Activated gamma-delta T cell treated with Interleukin-2 at 50 U/mL for 16 hours (primary cell): ENCODE results near the gene DISC1.
"Not testable (repeated sequence)": the region's sequence is repeated elsewhere in the genome, so short reads cannot be mapped to it uniquely, and the experiment has no call there.

Source experiments
- DNase-seq: peaks from one replicate; pipeline ENCODE4 v3.0.0-alpha.2; 2020

Gene DISC1

DNA sequence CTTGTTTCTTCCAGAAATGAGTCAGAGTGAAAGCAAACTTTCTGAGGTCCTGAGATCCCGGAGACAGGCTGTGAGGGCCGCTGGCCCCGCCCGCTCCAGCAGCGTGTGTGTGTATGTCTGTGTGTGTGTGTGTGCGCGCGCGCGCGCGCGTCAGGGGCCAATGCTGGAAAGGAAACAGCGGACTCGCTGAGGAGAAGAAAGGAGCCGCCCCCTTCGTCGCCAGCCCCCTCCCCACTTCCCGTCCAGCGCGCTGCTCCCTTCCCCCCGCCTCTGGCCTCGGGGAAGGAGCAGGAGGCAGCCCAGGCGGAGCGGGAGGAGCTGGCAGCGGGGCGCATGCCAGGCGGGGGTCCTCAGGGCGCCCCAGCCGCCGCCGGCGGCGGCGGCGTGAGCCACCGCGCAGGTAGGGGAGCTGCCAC is at the start of gene DISC1:
Gene DISC1 (plus strand): TSS at position 256 of the 416 bp plus-strand sequence. CDS start 78 bp downstream, at position 334.
- peak; percentile 47 for DNase-seq

DNA sequence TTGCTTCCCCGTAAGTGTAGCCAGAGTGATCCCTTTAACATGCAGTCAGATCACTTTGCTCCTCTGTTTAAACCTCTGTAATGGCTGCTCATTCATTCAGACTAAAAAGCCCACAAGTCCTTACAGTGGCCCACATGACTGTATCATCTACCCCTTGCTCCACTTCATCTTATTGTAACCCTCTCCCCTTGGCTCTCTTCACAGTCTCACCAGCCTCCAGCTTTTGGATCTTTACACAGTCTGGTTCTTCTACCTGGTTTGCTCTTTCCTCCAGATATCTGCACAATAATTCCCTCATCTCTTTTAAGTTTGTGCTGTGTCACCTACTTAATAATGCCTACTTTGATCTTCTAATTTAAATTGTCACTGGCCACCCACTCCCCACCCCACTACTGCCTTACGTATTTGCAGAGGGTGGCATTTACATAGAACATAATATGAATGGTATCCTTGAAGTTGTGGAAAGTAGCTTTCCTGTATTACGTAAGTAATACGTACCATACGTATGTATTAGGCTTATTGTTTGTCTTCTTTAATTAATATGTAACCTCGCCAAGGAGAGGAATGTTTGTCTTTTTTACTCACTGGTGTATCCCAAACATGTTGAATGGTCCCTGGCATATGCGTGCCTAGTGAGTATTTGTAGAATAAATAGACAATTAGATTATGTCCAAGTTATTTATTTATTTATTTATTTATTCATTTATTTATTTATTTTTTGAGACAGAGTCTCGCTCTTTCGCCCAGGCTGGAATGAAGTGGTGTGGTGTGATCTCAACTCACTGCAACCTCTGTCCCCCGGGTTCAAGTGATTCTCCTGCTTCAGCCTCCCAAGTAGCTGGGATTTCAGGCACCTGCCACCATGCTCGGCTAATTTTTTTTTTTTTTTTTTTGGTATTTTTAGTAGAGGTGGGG is 49.5 kb upstream of the DISC1 start:
- DNase-seq, result no peak

DNA sequence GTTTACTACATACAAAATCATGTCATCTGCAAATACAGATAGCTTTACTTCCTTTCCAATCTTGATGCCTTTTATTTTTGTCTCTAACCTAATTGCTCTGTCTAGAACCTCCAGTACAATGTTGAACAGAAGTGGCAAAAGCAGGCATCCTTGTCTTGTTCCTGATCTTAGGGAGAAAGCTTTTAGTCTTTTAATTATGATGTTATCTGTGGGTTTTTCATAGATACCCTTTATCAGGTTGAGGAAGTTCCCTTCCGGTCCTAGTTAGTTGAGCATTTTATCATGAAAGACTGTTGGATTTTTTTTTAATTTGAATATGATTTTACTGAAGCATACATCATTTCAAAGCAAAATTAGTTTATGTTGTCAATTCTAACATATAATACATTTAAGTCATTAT is 45.7 kb upstream of the DISC1 start:
- no peak for DNase-seq

DNA sequence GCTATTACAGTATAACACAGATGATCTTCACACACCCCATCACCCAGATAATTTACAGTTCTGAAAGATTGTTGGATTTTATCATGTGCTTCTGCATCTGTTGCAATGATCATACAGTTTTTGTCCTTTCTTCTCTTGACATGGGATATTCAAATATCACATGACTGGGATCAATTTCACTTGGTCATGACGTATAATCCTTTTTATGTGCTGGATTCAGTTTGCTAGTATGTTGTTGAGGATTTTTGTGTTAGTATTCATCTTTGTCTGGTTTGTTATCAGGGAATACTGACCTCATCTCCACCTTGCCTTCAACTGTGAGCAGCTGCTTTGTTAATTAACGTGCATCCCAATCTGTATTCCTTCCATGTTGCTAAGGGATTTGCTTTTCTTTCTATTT is 44.7 kb upstream of the DISC1 start:
- DNase-seq, result no peak

DNA sequence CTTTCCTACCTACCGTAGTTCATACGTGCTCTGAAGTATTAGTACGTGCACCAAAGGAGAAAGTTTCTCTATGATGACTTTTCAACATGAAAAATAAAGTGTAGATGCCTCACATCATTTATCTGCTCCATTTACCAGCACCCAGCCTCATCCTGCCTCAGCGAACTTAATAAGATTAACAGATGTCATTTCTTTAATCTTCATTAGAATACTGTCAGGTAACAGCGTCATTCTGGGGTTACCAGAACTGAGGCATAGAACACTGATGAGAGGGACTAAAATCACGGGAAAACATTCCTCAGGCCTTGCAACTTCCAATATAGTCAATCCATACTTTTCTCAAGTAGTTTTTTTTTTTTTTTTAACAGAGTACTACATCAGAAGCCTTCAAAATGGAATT is 43.2 kb upstream of the DISC1 start:
- no peak for DNase-seq

DNA sequence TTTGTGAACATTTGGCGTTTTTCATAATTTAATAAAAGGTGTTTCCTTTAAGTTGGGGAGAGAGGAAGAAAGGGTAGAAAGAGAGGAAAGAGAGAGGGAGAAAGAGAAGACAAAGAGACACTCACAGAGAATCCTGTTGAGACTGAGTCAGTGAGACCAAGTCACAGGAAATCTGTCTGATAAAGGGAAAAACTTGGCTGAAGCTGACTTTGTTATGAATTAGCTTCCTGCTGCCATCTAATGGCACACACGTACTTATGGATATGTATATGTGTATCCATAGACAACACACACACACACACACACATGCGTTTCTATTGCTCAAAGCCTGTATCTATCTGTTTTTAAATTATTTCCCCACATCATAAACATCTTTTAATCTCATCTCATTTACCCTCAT is 42.5 kb upstream of the DISC1 start:
- no peak for DNase-seq

DNA sequence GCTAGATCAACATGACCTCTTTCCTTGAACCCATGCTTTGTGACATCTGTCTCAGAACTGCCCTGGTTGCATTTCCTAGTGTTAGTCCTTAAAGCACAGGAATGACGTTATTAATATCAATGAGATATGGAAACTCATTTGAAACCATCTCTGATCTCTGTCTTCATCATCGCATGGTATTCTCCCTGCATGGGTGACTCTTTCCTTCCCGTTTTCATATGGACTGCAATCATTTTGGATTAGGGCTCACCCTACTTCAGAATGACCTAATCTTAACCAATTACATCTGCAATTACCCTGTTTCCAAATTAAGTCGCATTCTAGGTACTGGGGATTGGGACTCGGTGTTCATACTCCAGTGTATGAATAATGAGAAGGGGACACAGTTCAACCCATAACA is 41.7 kb upstream of the DISC1 start:
- DNase-seq, result no peak

DNA sequence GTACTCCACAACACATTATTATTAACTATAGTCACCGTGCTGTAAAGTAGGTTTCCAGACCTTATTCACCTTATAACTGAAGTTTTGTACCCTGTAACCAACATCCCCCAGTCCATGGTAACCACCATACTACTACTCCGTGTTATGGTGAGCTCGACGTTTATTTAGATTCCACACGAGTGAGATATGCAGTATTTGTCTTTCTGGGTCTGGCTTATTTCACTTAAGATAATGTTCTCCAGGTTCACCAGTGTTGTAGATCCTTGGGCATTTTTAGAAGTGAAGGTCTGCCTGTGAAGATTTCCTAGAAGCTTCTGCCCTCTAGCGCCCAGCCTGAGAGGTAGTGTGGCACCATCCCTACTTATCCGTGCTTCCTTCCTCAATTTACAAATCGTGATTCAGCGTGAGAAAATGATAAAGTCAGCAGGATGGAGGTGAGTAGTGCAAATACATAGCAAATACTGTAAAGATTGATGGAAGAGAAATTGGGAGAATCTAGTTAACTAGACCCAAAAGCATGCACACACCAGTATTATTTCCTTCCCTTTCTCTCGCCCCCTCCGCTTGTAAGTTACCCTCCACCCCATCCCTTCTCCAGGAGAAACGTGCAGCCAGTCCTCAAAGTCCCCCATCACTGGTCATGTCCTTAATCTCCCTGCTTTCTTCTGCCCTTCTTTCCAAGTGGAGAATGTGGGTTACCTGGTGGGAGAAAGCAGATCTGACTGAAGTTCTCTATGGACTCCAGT is 36.0 kb upstream of the DISC1 start:
- DNase-seq, result peak; percentile 27

DNA sequence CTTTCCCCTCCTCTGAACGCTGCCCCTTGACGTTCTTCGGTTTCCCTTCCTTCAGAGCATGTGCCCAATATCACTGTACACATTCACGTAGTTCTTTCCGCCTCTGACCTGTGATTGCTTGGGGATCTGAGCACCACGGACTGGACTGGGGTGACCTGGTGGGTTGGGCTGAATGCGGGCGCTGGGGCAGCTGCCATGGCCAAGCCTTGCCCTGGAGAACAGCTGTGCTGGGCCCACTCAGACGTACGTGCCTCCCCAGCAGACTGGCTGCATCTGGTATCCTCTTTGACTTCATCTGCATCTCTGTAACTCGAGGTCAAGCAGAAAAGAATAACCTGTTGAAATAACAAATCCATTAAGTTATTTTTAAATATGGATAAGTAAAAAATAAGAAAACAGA is 35.1 kb upstream of the DISC1 start:
- no peak for DNase-seq

DNA sequence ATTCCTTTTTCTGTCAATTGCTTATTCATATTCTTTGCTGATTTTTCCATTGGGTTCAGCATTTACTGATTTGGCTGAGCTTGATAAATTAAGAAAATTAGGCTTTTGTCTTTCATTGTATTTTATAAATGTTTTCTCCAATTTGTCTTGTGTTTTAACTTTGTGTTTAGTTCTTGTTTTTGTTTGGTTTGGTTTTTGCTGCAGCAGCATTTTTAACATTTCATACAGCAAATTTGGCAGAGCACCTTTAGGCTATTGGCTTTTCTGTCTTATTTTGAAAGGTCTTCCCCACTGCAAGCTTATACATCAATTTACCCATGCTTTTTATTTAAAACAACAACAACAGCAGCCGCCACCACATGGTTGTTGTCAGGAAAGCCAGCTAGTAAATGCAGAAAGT is 33.8 kb upstream of the DISC1 start:
- no peak for DNase-seq

DNA sequence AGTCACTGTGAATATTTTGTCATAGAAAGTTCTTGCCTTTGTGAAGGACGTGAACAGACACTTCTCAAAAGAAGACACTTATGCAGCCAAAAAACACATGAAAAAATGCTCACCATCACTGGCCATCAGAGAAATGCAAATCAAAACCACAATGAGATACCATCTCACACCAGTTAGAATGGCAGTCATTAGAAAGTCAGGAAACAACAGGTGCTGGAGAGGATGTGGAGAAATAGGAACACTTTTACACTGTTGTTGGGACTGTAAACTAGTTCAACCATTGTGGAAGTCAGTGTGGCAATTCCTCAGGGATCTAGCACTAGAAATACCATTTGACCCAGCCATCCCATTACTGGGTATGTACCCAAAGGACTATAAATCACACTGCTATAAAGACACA is 33.3 kb upstream of the DISC1 start:
- DNase-seq, result not testable (repeated sequence)

DNA sequence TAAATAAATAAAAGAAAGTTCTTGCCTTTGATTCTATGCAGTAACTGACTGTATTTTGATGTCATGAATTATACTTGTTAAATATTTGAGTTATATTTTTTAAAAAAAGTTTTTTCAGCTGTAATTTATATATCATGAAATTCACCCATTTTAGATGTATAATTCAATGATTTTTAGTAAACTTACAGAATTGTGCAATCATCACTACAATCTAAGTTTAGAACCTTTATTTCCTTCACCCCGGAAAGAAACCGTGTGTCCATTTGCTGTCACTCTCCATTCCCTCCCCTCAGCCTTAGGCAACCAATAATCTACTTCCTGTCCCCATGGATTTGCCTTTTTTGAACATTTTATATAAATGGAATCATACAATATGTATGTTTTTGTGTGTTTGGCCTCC is 32.5 kb upstream of the DISC1 start:
- no peak for DNase-seq

DNA sequence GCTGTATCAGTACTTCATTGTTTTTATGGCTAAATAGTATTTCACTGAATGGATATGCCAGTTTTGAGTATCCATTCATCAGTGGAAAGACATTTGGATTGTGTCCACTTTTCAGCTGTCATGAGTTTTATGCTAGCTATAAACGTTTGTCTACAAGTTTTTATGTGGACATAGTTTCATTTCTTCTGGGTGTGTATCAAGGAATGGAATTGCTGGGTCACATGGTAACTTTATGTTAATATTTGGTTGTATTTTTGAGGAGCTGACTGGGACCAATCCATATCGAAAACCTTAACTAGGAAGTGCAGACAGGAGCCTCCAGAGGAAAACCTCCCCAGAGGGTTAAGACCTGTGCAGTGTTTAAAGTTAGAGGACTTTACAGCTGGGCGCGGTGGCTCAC is 31.8 kb upstream of the DISC1 start:
- no peak for DNase-seq

DNA sequence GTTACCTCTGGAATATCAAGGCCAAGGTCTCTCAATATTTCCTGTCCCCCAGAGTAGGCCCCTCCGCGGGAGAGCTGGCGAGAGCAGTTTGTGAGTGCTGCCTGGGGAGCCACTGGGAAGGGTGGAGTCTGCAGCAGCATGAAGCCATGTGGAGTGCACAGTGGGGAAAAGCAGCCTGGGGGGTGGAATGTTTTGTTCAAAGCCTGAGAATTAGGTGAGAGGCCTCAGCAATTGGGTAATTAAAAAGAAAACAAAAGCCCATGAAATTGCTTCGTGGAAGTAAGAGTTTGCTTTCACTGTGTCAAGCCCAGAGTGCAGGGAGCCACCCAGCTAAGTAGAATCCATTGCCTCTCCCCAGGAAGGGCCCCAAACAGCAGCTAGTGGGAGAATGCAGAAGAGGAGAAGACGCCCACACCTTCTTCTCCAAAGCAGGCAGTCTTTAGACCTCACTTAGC is 30.2 kb upstream of the DISC1 start:
- DNase-seq, result no peak

DNA sequence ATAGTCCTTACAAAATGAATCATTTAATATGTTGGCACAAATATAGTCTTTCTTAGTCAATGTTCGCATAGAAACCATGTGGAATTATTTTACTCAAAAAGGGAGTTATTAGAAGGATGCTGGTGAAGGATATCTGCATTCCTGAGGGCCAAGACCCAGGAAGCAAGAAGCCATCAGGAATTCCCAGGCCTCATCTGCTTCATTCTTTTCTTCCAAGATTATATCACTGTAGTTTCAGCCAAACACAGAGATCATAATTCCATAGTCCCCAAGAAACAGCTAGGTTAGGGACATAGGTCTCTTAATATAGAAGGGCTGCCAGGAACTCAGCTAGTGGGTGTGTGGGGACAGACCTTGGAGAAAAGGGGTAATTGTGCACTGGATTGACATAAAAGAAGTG is 28.6 kb upstream of the DISC1 start:
- no peak for DNase-seq

DNA sequence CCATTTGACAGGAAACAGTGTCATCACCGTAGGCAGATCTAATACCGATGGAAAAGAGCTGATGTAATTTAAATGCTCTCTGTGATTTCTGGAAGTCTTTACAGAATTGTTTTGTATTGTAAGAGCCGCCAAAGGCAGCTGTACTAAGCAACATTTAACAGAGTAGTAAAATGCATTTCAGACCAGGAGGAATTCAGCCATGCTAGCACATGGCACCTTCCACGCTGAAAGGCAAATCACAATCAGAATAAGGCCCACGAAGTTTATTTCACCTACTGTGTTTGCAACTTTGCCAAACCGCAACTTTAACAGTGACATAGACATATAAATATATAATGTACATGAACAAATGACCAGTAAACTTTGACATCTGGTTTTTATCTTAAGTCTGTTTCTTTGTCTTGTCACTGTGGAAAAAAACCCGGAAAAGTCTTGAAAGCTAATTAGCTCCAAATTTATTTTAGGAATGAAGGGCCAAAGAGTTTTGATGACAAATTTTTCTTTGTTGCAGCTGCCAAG is 26.1 kb upstream of the DISC1 start:
- no peak for DNase-seq

DNA sequence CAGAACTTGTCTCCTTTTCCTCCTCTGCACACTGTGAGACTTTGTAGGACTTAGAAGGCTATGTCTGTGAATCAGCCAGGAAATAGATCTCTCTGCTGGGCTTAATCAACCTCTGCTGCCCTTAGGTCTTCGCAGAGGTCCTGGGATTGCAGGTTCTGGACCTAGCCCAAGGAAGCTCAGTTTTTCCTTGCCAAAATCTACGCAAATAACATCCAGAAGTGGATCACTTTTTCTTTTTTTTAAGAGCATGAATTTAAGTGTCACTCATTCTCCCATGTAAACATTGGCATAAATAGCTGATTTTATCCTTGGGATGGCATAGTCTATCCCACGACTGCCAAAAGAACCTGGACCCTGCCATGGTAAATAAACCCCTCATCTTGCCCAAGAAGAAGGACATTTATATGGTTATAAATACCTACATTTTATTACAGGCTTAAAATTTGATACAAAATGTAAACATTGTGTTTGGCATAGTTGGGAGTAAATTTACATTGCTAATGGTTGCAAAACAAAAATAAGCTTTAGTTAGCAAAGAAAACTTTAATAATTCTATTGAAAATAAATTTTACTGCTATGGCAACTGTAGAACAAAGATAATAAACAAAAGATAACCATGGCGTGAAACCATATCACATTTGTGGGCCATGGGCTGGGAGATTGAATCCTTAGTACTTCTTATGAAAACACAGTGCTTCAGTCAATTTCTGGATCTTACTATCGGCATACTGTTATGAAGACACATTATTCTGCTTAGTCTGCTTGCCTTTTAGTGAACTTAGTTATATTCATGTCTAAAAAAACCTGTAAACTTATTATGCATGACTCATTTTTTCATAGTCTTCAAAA is 24.5 kb upstream of the DISC1 start:
- DNase-seq, result no peak

DNA sequence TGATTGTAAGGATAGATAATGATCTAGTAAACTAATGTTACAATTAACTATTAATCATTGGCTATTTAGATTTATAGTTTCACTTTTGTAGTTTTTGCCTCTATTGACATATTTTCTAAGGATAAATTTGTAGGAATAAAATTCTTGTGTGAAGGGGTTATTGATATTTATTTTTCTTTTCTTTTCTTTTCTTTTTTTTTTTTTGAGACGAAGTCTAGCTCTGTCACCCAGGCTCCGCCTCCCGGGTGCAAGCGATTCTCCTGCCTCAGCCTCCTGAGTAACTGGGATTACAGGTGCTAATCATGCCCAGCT is 24.0 kb upstream of the DISC1 start:
- DNase-seq, result no peak

DNA sequence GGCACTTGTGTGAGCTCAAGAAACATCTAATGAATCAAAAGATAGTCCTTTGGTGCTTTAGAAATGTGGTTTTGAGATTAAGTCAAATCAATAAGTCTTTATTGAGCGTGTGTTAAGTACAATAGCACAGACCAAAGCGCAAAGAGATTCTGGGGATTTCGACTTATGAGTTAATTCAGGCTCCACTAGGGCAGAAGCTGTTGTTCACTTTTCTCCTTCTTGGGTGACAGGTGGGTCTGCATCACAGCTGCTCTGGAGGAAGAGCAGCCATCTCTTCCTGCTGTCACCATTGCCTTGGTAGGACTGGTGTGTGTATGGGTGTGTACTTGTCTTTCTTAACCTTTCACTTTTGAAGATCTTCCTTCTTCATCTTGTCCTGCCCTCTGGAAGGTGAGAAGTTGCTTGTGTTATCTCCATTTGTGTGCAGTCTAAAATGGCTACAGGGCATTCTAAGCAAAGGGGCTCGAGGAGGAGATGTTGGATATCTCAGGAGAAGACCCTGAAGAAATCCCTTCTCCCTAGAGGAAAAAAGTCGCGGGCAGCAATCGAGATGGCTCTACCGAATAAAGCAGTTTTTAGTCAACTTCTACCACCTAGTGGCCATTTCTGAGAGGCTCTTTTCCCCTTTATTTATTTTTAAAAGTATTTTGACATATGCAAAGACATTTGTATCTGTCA is 22.9 kb upstream of the DISC1 start:
- DNase-seq, result peak; percentile 24

DNA sequence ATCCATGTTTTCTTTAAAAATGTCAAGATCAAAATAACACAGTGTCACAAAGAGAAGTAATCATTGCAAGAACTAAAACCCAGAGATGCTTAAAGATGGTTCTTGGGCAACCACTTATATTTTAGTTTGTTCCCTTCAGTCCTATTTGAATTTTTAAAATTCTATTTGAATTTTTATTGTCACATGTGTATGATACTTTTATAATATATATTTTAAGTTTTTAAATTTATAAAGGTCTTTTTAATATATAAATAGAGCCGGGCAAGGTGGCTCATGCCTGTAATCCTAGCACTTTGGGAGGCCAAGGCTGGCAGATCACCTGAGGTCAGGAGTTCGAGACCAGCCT is 22.3 kb upstream of the DISC1 start:
- no peak for DNase-seq

DNA sequence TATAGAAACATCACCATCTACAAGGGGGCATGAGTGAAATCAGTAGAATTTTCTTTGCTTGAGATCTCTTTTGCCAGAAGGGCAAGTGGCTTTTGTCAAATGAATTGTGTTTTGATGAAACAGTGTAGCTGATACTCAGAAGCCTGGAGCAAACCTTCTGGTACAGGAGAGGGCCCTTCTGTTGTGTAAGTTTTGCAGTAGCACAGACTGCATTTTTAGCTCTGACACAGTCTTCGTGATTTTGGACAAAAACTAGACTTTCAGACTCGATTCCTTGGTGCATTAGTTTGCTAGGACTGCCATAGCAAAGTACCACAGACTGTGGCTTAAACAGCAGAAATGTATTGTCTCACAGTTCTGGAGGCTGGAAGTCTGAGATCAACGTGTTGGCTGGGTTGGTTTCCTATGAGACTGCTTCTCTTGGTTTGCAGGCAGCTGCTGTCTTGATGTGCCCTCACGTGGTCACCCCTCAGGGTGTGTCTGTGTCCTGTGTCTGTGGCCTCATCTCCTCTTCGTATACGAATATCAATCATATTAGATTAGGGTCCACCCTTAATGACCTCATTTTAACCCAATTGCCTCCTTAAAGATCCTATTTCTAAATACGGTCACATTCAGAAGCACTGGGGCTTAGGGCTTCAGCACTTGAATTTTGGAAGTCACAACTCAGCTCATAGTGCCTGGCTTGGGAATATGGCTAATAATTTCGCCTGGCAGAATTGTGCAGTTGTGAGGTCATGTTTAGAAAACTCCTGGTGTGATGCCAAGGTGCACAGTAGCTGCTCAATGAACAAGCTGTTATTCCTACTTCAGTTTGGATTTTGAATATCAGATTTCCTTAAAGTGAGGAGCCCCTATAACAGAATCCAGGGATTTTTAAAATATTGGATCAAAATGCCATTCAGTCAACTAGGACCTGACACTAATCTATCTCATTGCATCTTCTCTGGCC is 21.2 kb upstream of the DISC1 start:
- no peak for DNase-seq
